Measurements from ENCODE around the gene MRPS33. TPM values are rescaled to one million over a fixed set of nuclear protein-coding genes. Genes with fewer than 3 reads are reported as not detected.
"Not testable (repeated sequence)": the region's sequence is repeated elsewhere in the genome, so short reads cannot be mapped to it uniquely, and the experiment has no call there.

MRPS33 gene
- total RNA-seq, 1 experiment from 2014 or later = 28.0 TPM

- no peak for DNase-seq (ENCODE audit: low spot score)
Measured at GRCh38 chr7:141012696-141013344, 1.9 kb downstream of the MRPS33 start.

GRCh38 chr7:141012044-141012685, 2.6 kb downstream of the MRPS33 start:
- DNase-seq (ENCODE audit: low spot score) = peak; percentile 84

- no peak for DNase-seq (ENCODE audit: low spot score)
Measured at GRCh38 chr7:141011443-141011842, 3.3 kb downstream of the MRPS33 start.

- no peak for DNase-seq (ENCODE audit: low spot score)
Measured at GRCh38 chr7:141003172-141004065, 11.3 kb downstream of the MRPS33 start.

GRCh38 chr7:141001546-141001945, 13.2 kb downstream of the MRPS33 start:
- DNase-seq (ENCODE audit: low spot score) = no peak

- DNase-seq (ENCODE audit: low spot score) = no peak
Measured at GRCh38 chr7:141001122-141001521, 13.6 kb downstream of the MRPS33 start.

GRCh38 chr7:140998715-140999114, 16.0 kb downstream of the MRPS33 start:
- no peak for DNase-seq (ENCODE audit: low spot score)

- no peak for DNase-seq (ENCODE audit: low spot score)
Measured at GRCh38 chr7:140992422-140992821, 22.3 kb downstream of the MRPS33 start.

- DNase-seq (ENCODE audit: low spot score) = no peak
Measured at GRCh38 chr7:140990193-140990962, 24.4 kb downstream of the MRPS33 start.

GRCh38 chr7:140989068-140989467, 25.7 kb downstream of the MRPS33 start:
- DNase-seq (ENCODE audit: low spot score) = no peak

GRCh38 chr7:140983802-140984201, 30.9 kb downstream of the MRPS33 start:
- DNase-seq (ENCODE audit: low spot score) = peak; percentile 73

- DNase-seq (ENCODE audit: low spot score) = no peak
Measured at GRCh38 chr7:140982508-140982907, 32.2 kb downstream of the MRPS33 start.

- no peak for DNase-seq (ENCODE audit: low spot score)
Measured at GRCh38 chr7:140981951-140982350, 32.8 kb downstream of the MRPS33 start.

- DNase-seq (ENCODE audit: low spot score) = no peak
Measured at GRCh38 chr7:140977741-140978140, 37.0 kb downstream of the MRPS33 start.

GRCh38 chr7:140972876-140973829, 41.6 kb downstream of the MRPS33 start:
- DNase-seq (ENCODE audit: low spot score) = no peak

- no peak for DNase-seq (ENCODE audit: low spot score)
Measured at GRCh38 chr7:140972344-140972743, 42.4 kb downstream of the MRPS33 start.

GRCh38 chr7:140967438-140967837, 47.3 kb downstream of the MRPS33 start:
- no peak for DNase-seq (ENCODE audit: low spot score)

- no peak for DNase-seq (ENCODE audit: low spot score)
Measured at GRCh38 chr7:140966561-140967233, 48.1 kb downstream of the MRPS33 start.

GRCh38 chr7:140961117-140961516, 53.6 kb downstream of the MRPS33 start:
- DNase-seq (ENCODE audit: low spot score) = no peak

- not testable (repeated sequence) for DNase-seq (ENCODE audit: low spot score)
Measured at GRCh38 chr7:140956997-140957396, 57.8 kb downstream of the MRPS33 start.

Data from HT-29 (cell line).